Ovary (tissue), 3 donors: ENCODE results near the gene NRARP.

ENCODE experiments used
- POLR2A ChIP-seq: fragments of 450-650 bp; IDR thresholded peaks from one replicate; pipeline ENCODE4 v1.6.1; 2017; ENCODE audit warnings: antibody characterized with exemption, mild to moderate bottlenecking, moderate library complexity
- TF ChIP-seq, protein P1 (sequence below), 3 donors: fragments of 450-650 bp in 2 of 3; fragments of 200-600 bp in 1 of 3; IDR thresholded peaks; one replicate each; pipeline versions ENCODE4 v1.5.1 to v1.8.0; 2016 to 2022; ENCODE audit warnings: antibody characterized with exemption in 3 of 3, mild to moderate bottlenecking in 1 of 3
- donor health status: DM: no; HTN: no; CAD: no.

- TF ChIP-seq, protein P1, sequence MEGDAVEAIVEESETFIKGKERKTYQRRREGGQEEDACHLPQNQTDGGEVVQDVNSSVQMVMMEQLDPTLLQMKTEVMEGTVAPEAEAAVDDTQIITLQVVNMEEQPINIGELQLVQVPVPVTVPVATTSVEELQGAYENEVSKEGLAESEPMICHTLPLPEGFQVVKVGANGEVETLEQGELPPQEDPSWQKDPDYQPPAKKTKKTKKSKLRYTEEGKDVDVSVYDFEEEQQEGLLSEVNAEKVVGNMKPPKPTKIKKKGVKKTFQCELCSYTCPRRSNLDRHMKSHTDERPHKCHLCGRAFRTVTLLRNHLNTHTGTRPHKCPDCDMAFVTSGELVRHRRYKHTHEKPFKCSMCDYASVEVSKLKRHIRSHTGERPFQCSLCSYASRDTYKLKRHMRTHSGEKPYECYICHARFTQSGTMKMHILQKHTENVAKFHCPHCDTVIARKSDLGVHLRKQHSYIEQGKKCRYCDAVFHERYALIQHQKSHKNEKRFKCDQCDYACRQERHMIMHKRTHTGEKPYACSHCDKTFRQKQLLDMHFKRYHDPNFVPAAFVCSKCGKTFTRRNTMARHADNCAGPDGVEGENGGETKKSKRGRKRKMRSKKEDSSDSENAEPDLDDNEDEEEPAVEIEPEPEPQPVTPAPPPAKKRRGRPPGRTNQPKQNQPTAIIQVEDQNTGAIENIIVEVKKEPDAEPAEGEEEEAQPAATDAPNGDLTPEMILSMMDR (IDR thresholded peaks at IDR 0.05) = no peak
- TF ChIP-seq POLR2A = no peak
Observed at GRCh38 chr9:137307255-137308056, 5.4 kb upstream of the NRARP start.
